NT2/D1 (cell line): Measurements from ENCODE around the gene ADGRL3.

Source experiments
- SUZ12 ChIP-seq: IDR thresholded peaks from 2 replicates; pipeline ENCODE4 v1.6.1; 2011; ENCODE audit not compliant: insufficient read length, insufficient read depth; ENCODE audit errors: extremely low read depth
- YY1 ChIP-seq: IDR thresholded peaks from 2 replicates; pipeline ENCODE4 v1.6.1; 2011; ENCODE audit not compliant: insufficient read length, insufficient read depth
- ZNF274 ChIP-seq: IDR thresholded peaks from 2 replicates; pipeline ENCODE4 v1.6.1; 2011; ENCODE audit warnings: mild to moderate bottlenecking, low read depth, low read length

DNA sequence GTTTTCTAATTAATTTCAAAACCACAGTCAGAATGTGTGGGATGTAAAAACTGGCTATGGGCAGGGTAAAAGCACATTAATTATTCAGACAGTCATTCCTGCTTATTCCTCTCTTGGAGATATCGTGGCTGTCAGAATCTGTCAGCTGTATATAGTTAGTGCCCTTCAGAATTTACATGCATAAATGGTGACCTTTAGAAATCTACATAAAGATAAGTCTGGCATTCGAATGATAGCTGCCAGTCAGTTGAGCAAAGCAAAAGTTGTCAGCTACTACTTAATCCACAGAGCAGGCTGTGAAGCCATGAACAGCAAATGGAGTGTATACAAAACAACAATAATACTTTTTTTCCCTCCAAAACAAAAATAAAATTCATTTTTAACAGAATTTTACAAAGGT lies 189.5 kb downstream of the ADGRL3 start:
- no peak for TF ChIP-seq ZNF274
- TF ChIP-seq YY1: no peak
- no peak for TF ChIP-seq SUZ12
